Hematopoietic multipotent progenitor cell treated with erythropoietin and hydrocortisone succinate and interleukin-3 and kit ligand, for 15 days (in vitro differentiated cells): ENCODE results near the gene SLC22A2.
A peak's percentile ranks its signal among the peaks of the same experiment; 100 is the strongest.

Experiments
- DNase-seq: peaks from one replicate; pipeline ENCODE4 v3.0.0-alpha.2; 2015; ENCODE audit warnings: low spot score

Gene SLC22A2

GRCh38 chr6:160273750-160274149, 15.1 kb upstream of the SLC22A2 start:
- no peak for DNase-seq

DNA sequence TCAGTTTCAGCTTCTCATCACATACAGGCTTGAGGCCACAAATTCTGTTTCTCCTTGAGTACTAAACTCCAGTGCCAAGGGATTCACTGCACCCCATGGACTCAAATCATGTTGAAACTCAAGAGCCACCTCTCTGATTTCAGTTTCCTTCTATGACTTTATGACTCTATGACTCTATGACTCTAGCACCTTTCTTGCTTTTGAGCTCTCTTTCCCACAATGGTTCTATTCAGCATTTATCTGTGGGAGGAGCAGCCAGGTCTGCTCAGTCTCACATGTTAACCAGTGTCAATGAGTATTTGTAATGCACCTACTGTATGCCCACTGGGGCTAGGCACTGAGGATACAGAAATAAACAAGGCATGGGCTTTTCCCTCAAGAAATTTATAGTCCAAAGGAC, 14.6 kb upstream of the SLC22A2 start:
- DNase-seq, result no peak

- no peak for DNase-seq
Observed at GRCh38 chr6:160272707-160273106, 14.1 kb upstream of the SLC22A2 start.

DNA sequence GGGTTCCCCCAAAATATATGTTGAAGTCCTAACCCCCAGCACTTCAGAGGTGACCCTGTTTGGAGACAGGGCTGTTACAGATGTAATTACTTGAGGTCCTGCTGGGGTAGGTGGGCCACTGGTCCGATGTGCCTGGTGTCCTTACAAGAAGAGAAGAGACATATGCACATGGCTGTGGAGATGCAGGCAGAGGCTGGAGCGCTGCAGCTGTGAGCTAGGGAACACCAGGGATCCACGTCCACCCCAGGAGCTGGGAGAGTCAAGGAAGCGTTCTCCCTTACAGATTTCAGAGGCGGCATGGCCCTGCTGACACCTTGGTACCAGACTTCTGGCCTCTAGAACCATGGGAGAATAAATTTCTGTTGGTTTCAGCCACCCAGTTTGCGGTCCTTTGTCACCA, 11.7 kb upstream of the SLC22A2 start:
- no peak for DNase-seq

GRCh38 chr6:160269771-160270170, 11.2 kb upstream of the SLC22A2 start:
- DNase-seq, result no peak

DNA sequence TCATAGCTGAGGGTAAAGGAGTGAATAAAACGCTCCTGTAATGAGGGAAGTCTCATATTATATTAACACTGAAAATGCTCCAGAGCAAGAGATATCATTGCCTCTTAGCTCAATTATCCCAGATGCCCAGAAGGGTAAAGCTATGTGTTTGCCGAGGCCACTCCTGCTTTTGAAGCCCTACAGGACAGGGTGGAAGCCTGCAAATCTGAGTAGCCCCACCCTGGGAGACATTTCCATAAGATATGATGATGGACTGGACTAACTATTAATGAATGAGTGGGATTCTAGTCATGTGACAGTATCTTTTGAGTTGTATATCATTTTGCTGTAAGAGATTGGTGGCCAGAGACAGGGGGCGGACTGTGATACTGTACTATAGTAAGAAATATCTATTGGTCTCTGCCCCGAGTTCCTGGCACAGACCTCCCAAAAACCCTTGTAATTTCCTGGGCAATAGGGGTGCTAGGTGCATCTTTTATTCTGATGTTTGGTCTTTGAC, 10.5 kb upstream of the SLC22A2 start:
- no peak for DNase-seq

DNA sequence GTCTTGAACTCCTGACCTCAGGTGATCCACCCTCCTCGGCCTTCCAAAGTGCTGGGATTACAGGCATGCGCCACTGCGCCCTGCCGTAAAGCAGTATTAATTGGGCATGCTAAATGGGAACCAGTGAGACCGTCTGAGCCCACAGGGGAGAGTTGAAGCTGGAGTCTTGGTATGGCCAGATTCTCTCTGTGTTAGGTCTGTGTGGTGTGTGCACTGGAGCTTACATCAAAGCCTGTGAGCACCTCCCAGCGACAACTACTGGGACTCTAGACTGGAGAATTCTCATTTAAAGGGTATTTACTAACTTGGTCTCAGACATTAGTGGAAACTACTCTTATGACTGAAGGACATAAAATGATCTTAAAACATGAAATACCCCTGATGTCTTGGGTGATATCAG, 8.5 kb upstream of the SLC22A2 start:
- no peak for DNase-seq

- no peak for DNase-seq
Observed at GRCh38 chr6:160265869-160266476, 7.4 kb upstream of the SLC22A2 start.

GRCh38 chr6:160264061-160264612, 5.5 kb upstream of the SLC22A2 start:
- no peak for DNase-seq

GRCh38 chr6:160263196-160263939, 4.7 kb upstream of the SLC22A2 start:
- DNase-seq, result peak; percentile 11

DNA sequence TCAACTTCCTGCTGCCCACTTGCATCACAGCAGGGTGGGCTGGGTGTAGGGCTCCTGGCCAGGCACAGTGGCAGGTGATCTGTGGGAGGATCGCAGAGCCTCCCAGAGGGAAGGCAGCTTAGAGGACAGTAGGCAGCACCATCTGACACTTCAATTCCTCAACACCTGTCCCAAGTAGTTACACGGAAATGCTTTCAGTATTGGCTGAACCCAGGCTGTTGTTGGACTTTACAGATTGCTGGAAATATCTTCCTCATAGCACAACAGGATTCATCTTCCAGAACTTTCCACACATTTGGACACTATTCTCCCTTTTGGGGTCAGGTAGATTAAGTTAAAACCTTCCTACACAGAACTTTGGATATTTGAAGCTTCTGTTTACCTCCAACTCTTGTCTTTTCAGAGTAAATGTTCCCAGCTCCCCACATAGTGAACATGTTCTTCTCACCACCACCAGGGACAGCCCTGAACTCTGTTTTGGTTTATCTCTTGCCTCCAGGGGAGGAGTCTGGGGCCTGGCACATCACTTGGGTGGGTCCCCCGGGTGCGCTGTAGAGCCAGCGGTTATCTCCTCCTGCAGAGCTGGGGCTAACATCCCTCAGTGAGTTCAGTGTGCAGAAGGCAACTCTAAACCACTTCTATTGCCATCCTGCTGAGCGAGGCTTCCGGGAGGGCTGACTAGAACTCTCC, 3.5 kb upstream of the SLC22A2 start:
- peak; percentile 89 for DNase-seq

GRCh38 chr6:160260803-160261450, 2.3 kb upstream of the SLC22A2 start:
- DNase-seq, result no peak

GRCh38 chr6:160260367-160260766, 1.7 kb upstream of the SLC22A2 start:
- no peak for DNase-seq

DNA sequence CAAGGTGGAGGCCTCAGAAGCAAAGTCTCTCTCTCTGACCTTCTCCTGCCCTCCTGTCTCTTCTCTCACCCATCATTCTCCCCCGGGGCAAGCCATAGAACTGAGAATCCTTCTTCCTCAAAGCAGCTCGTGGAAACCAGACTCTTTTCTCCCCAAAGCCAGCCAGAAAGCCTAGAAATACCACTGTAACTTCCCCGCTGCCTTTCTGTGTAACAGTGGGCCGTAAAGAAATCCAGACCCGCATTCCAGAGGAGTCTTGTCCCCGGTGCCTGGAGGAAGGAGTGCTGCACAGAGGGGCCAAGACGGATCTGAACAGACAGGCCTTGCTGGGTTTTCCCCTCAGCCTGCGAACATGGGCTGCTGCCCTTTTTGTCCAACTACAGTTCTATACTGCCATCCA, 977 bp upstream of the SLC22A2 start:
- no peak for DNase-seq

GRCh38 chr6:160259143-160259425, 463 bp upstream of the SLC22A2 start:
- no peak for DNase-seq

GRCh38 chr6:160256445-160256844, 2.2 kb downstream of the SLC22A2 start:
- DNase-seq, result no peak

DNA sequence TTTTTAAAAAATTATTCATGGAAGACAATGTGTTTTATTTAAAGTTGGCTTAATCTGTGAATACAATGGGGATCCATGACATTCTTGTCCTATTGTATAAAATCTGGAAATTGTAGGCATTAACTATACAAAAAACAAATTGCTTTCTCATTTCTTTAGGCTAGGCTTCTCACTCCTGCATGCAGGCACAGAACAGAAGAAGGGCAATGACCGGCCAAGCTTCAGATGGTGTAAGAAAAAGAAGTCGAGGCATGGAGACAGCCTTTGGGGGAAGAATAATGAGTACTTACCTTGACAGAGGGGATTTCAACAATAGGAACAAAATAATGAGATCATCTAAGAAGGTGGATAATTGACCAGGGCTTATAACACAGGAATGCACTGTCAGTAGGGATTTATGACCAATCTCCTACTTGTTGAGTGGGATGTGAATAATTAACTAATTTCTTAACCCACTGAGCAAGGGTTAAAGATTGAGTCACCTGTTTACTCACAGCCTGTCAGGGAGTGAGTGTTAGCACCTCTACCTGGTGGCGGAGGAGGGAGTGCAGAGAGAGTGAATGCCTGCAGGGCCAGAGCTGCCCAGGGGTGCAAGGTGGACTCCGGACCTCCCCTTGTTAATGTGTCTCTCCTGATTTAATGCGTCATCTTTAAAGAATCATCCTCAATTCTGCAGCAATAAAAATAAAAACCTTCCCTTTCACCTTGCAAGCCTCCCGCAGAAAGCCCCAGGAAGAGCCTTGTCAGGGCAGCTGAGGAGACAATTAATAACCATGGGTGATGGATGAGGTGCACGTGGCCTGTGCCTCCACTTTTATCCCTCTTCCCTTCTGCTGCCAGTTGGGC, 3.9 kb downstream of the SLC22A2 start:
- DNase-seq, result no peak

- DNase-seq, result peak; percentile 42
Observed at GRCh38 chr6:160253714-160254113, 4.9 kb downstream of the SLC22A2 start.

DNA sequence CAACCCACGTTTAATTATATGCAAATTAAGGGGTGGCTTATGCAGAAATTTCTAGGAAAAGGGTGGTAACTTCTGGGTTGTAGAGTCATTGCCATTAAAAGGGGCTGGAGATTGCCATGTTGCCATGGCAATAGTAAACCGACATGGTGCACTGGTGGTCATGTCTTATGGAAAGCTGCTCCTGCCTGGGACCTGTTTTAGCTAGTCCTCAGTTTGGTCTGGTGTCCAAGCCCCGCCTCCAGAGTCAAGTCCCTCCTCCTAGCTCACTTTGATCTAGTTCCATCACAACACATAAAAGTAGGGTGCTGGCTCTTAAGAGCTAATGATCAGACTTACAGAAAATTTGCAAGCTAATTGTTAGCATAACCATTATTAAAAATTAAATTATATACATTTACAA, 5.3 kb downstream of the SLC22A2 start:
- DNase-seq, result peak; percentile 17

- no peak for DNase-seq
Observed at GRCh38 chr6:160252073-160252813, 6.4 kb downstream of the SLC22A2 start.

DNA sequence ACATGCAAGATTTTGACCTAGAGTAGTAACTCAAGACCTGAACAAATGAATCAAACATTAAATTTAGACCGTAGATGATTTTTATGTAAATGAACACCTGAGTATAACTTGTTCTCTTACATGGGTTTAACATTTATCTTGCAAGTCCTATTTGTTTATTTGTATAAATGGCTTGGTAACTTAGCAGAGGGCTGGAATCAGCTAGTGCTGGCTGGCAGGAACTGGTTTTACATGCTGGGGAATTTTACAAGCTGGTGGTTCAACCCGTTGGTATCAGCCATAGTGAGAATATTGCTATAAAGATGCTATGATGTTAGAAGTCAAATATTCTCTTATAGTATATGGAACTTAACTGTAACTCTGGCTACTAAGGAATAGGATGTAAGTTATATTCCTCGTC, 8.9 kb downstream of the SLC22A2 start:
- no peak for DNase-seq
